HG02870 (cell line): ENCODE data around the gene TFB1M.
"Not testable (repeated sequence)": the region's sequence is repeated elsewhere in the genome, so short reads cannot be mapped to it uniquely, and the experiment has no call there.

Source experiments
- ATAC-seq: cut with Tn5 transposase; IDR thresholded peaks from one replicate; pipeline ENCODE4 v1.9.1; 2021; ENCODE audit warnings: mild to moderate bottlenecking, moderate library complexity; ENCODE audit not compliant: unreplicated experiment

The TFB1M gene

DNA sequence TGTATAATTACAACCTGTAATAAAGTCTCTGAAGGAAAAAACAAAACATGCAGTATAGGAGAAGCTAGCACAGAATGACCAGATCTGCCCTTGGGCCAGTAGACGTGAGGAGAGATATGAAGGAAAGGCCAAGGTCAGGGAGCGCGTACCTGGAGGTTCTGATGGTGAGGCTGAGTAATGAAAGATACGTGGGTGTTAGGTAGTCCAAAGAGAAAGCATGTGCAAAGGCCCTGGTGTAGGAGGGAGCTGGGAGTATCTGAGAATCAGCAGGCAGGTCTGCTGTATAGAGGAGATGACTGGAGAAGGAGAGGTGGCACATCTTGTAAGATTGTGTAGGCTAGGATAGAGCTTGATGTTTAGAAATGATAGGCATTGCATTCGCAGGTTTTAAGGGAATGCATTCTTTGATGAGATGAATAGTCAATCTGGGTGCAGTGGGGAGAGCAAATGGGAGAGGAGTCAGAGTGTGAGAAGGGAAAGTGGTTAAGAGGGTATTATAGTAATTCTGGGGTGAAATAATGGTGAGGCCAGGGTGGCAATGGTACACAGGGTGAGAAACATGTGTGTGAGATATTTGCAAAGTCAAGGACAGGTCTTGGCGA lies 15.9 kb upstream of the TFB1M start:
- no peak for ATAC-seq

DNA sequence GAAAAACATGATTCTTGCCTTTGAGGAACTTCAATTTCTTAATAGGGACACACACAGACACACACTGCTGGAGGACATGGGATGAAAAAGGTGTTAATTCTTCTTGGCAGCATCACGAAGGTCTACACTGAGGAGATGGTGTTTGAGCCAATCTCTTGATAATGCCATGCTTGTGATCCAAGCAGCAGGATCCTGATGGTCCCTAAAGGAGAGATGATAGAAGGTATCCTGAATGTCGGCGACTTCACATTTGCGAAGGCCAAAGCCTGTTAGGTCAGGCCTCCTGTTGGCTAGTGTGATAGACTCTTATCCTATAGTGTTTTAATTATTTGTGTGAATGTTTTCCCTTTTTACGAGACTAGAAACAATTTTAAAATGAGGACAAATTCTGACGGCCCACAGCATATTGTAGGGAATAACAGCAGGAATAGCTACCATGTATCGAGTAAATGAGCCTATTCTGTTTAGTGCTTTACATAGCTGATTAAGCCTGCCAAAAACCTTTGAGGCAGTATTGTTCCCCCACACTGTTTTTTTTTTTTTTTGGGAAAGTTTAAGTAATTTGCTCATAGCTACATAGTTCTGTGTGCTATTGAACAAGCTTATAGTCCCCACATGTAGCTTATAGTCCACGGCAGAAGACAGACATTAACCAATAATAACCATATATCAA lies 15.3 kb upstream of the TFB1M start:
- ATAC-seq: no peak

DNA sequence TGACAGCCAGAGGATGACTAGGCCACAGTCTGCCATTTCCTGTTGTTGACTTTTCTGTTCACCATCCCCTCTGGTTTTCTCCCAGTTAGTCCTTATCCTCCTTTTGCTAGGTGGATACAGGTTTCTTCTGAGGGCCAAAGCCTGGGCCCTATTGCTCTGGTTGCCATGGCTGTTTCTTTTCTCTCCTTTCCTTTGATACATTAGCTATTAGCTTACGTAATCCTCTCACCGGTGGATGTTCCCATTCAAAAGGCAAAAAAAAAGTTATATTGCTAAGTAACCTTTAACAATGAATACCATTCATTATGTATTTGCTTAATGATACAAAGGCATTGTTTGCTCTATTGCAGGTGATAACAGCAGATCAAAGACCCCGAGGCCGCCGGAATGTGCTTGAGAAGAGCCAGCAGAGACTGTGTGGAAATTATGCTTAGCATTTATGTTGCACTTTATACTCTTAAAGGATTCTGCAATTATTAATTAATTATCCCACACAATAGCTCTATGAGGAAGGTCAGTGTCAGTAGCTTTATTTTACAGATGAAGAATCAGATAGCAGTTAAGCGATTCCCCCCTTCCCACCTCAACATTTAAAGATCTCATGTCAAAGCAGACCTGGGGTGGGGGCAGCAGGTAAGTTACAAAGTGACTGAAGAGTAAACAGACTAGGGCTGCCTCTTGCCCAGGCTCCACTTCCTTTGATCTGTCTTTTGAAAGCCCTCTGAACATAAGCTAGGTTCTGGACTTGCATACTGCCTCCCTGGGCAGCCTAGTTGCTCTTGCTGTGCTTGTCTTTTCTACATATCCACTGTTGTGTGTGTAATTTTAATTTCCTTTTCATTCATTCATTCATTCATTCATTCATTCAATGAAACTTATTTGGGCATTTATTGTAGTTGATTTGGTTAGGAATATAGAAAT lies 14.5 kb upstream of the TFB1M start:
- ATAC-seq: no peak

- ATAC-seq: no peak
These were observed 13.8 kb upstream of the TFB1M start for GRCh38 chr6:155328074-155328538.

GRCh38 chr6:155327326-155328073 lies 13.2 kb upstream of the TFB1M start:
- peak; percentile 60 for ATAC-seq

- ATAC-seq: no peak
These were observed 11.6 kb upstream of the TFB1M start for GRCh38 chr6:155325700-155326516.

GRCh38 chr6:155324993-155325392 lies 10.7 kb upstream of the TFB1M start:
- no peak for ATAC-seq

DNA sequence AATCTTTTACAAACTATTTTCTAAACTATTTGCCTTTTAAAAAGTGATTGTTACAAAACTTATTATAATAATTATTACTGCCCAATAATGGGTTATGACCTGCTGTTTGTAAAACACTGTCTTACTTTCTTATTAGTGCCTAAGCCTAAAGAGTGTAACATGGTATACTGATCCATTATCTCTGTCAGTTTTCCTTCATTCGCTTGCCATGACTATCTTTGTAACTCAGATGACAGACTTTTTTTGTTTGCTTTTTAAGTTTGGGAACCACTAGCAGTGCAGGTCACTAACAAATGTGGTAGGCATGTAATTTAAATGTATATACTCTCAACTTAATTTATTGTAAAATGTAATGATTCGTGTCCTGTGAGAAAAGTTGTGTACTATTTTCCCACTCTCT lies 9.9 kb upstream of the TFB1M start:
- no peak for ATAC-seq

GRCh38 chr6:155319902-155320301 lies 5.6 kb upstream of the TFB1M start:
- no peak for ATAC-seq

GRCh38 chr6:155317186-155317585 lies 2.9 kb upstream of the TFB1M start:
- ATAC-seq: no peak

GRCh38 chr6:155316419-155316818 lies 2.1 kb upstream of the TFB1M start:
- no peak for ATAC-seq

DNA sequence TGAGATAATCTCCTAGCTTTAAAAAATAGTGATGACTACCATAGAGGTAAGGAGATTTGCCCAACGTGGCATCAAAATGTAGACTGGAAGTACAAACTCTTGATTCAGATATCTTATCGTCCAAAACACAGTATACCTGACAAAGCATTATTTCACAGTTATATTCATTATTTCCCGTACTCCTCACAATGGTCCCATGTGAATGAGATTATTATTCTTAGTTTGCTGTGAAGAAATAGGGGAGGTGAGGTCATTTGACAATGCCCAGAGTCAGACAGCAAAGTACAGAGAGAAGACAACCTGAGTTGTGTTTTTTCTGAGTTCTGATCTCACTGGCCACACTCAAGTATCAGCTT lies 1.2 kb upstream of the TFB1M start:
- ATAC-seq: no peak

DNA sequence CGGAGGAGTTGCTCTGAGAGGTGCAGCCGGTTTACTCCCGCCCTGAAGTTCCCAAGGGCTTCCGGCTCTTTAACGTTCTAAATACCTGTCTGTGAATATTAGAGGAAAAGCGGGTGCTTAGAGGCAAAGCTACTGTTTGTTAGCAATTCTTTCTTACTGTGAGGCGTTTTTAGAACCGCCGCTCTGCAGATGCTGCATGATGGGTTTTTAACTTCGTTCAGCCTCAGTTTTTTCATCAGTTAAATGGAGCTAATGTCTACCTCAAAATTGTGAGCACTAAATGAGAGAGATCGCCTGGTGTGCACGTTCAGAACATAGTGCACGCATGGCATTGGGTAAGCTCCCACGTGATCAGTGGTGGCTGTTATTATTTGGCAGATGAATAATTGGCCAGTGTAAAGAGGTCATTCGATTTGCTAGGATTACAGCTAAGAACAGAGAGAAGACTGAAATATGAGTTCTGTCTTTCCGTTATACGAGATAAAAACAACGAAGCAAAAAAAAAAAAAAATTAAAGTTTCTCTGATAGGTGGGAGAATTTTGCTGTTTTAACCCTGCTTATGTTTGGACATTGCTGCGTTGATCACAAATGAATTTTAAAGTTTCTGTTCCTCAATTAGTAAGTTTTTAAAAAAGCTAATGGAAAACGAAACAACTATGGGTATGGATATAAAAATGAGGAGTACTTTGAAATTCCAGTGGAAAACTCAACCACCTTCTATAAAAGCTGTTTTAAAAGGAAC lies 660 bp upstream of the TFB1M start:
- peak; percentile 45 for ATAC-seq

DNA sequence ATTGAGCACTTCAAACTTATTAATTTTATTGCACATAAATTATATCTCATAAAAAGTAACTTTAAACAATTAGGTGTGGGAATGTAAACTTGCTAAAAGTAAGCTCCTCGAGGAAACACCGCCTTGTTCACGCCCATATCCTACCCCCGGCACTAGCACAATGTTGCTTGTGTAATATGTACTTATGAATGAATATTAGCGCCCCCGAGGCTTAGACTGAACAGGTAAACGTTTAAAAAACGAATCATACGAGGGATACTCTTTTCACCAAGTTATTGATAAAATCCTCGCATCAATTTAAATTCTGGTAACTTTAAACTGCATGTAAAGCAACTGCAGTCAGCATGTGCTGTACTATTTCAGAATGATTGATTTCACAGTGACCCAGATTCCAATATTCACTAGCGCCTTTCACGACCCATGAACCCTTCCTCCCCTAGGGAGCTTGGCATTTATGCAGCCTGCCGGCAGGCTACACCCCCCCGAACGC lies 637 bp downstream of the TFB1M start:
- peak; percentile 9 for ATAC-seq

GRCh38 chr6:155312950-155313349 lies 1.3 kb downstream of the TFB1M start:
- ATAC-seq: not testable (repeated sequence)

DNA sequence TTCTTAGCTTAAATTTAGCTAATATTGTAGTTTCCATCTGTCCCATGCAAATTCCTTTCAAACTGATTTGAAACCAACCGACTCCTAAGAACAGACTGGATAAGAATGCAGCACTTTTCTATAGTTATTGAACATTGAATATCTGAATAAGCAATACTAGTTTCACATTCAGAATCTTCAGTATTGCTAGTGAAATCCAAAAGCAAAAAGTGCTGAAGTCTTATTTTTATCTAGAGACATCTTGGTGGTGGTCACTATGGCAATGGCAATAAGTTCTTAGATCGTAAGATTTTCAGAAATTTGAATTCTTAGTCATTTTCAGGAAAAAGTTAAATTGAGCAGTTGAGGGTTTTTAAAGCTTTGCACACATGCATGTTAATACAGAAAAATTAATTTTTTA lies 2.7 kb downstream of the TFB1M start:
- no peak for ATAC-seq

DNA sequence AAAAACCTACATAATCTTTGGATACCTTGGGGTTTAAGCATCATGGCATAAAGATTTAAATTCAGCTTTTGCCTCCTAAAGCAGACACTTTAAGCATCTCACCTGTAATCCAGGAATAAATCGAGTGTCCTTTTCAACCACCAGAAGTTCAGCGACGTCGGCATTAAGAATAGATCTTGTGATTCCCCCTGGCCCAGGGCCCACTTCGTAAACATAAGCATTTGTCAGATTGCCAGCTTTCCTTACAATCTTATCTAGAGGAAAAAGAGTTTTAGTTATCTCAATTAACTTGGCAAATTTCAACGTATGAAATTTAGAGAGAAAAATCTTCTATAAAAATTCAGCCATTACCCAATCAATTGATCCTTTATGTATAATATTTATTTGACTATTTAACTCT lies 3.2 kb downstream of the TFB1M start:
- no peak for ATAC-seq

GRCh38 chr6:155310596-155310995 lies 3.7 kb downstream of the TFB1M start:
- no peak for ATAC-seq

- ATAC-seq: no peak
These were observed 5.1 kb downstream of the TFB1M start for GRCh38 chr6:155309150-155309549.
